Fibroblast of lung (primary cell): ENCODE results near the gene CNTN4. TPM values are rescaled to one million over a fixed set of nuclear protein-coding genes. Genes with fewer than 3 reads are reported as not detected.

Experiments
- DNase-seq, 2 donors: peaks; one replicate each; pipeline versions ENCODE4 v3.0.0 to v3.0.0-alpha.2; 2010; ENCODE audit warnings: low read depth in 2 of 2
- H2AFZ ChIP-seq: 2 replicates; pipeline ENCODE4 v1.5.1; 2012; ENCODE audit warnings: low read length, control low read depth, inconsistent platforms
- H3K27ac ChIP-seq: 2 replicates; pipeline ENCODE4 v1.5.1; 2011; ENCODE audit warnings: low read length, control low read depth; ENCODE audit not compliant: insufficient read depth
- H3K27me3 ChIP-seq: 2 replicates; pipeline ENCODE4 v1.5.1; 2011; ENCODE audit warnings: mild to moderate bottlenecking, low read length; ENCODE audit not compliant: control insufficient read depth, insufficient read depth
- H3K36me3 ChIP-seq: 2 replicates; pipeline ENCODE4 v1.5.1; 2011; ENCODE audit warnings: low read length; ENCODE audit not compliant: control insufficient read depth, insufficient read depth
- H3K4me1 ChIP-seq: 2 replicates; pipeline ENCODE4 v1.5.1; 2011; ENCODE audit warnings: low read length; ENCODE audit not compliant: control insufficient read depth, insufficient read depth; ENCODE audit errors: extremely low read depth
- H3K4me2 ChIP-seq: 2 replicates; pipeline ENCODE4 v1.5.1; 2011; ENCODE audit warnings: low read length, control low read depth; ENCODE audit not compliant: insufficient read depth; ENCODE audit errors: extremely low read depth
- H3K4me3 ChIP-seq, 4 experiments: fragments of 200-600 bp in 1 of 4; sonication (generic) in 1 of 4; replicated peaks in 1 of 4; 2 replicates each; pipeline ENCODE4 v1.5.1; 2011 to 2016; ENCODE audit warnings: low read length in 4 of 4, low read depth in 3 of 4, mild to moderate bottlenecking in 3 of 4, control low read depth in 2 of 4, inconsistent platforms in 1 of 4, mixed read lengths in 1 of 4; ENCODE audit not compliant: insufficient read depth in 1 of 4; ENCODE audit errors: control extremely low read depth in 1 of 4
- H3K79me2 ChIP-seq: 2 replicates; pipeline ENCODE4 v1.5.1; 2012; ENCODE audit warnings: mild to moderate bottlenecking, low read length, inconsistent platforms; ENCODE audit not compliant: control insufficient read depth, insufficient read depth
- H3K9ac ChIP-seq: 2 replicates; pipeline ENCODE4 v1.5.1; 2011; ENCODE audit warnings: mild to moderate bottlenecking, low read length, control low read depth; ENCODE audit not compliant: insufficient read depth
- H3K9me3 ChIP-seq: 2 replicates; pipeline ENCODE4 v1.5.1; 2012; ENCODE audit warnings: low read depth, low read length; ENCODE audit not compliant: control insufficient read depth, insufficient read depth
- H4K20me1 ChIP-seq: 2 replicates; pipeline ENCODE4 v1.5.1; 2011; ENCODE audit warnings: low read length; ENCODE audit not compliant: control insufficient read depth, insufficient read depth; ENCODE audit errors: extremely low read depth
- EZH2 ChIP-seq: IDR thresholded peaks from 2 replicates; pipeline ENCODE4 v1.5.1; 2012; ENCODE audit warnings: low read length, control low read depth, mild to moderate bottlenecking; ENCODE audit errors: missing control alignments
- polyA plus RNA-seq, 2 donors: library from polyadenylated mRNA; depleted of rRNA in 1 of 2; stranded (reverse) in 1 of 2; unstranded in 1 of 2; fragments of >200 nt; gene quantifications; 2 replicates each; pipeline ENCODE4 v1.2.1, GENCODE V29; 2011 to 2012; ENCODE audit warnings: missing spikeins in 1 of 2
- total RNA-seq: library from RNA; depleted of rRNA; stranded (reverse); fragments of >200 nt; gene quantifications from 2 replicates; pipeline ENCODE4 v1.2.1, GENCODE V29; 2014
- TF ChIP-seq, protein P1 (sequence below), 2 donors: IDR thresholded peaks in 1 of 2; conservative IDR thresholded peaks in 1 of 2; 1 replicate in 1 of 2; 2 replicates in 1 of 2; pipeline ENCODE4 v1.5.1; 2011 to 2012; ENCODE audit warnings: low read length in 2 of 2, control low read depth in 1 of 2, inconsistent platforms in 1 of 2, low read depth in 1 of 2, mild to moderate bottlenecking in 1 of 2

The CNTN4 gene
- total and polyA plus RNA-seq, 2 donors (not counting 1 experiment from before 2014, with no cell fraction given) = 0.17 to 0.69 TPM

DNA sequence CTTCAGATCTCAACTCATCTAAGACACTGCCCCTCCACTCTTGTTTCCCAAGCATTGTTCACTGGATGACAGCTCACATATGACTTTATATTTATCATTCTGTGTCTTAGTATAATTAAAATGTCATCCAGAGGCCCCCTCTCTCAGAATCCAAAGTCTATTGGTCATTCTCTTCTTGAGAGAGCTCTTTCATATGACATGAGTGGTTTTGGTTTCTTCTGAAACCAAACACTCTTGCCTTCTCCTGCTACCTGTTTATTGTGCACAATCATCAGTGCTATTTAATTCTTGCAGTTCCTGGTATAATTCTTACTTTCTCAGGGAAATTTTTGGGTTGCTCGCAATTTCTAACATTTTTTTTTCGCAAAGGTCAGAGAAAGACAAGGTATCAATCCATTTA lies 762.0 kb downstream of the CNTN4 start:
- no peaks in the 10 kb centered on the region for H3K4me1 ChIP-seq
- H3K9me3 ChIP-seq = no peaks in the 10 kb centered on the region
- no peak overlapping the region for H3K27ac ChIP-seq
- H3K79me2 ChIP-seq = no peaks in the 10 kb centered on the region
- no peak overlapping the region for H2AFZ ChIP-seq
- no peaks in the 10 kb centered on the region for H3K27me3 ChIP-seq
- no peak overlapping the region for H3K9ac ChIP-seq
- TF ChIP-seq EZH2 = no peak
- TF ChIP-seq, protein P1, sequence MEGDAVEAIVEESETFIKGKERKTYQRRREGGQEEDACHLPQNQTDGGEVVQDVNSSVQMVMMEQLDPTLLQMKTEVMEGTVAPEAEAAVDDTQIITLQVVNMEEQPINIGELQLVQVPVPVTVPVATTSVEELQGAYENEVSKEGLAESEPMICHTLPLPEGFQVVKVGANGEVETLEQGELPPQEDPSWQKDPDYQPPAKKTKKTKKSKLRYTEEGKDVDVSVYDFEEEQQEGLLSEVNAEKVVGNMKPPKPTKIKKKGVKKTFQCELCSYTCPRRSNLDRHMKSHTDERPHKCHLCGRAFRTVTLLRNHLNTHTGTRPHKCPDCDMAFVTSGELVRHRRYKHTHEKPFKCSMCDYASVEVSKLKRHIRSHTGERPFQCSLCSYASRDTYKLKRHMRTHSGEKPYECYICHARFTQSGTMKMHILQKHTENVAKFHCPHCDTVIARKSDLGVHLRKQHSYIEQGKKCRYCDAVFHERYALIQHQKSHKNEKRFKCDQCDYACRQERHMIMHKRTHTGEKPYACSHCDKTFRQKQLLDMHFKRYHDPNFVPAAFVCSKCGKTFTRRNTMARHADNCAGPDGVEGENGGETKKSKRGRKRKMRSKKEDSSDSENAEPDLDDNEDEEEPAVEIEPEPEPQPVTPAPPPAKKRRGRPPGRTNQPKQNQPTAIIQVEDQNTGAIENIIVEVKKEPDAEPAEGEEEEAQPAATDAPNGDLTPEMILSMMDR (conservative IDR thresholded peaks at IDR 0.05 in 1 of 2, IDR thresholded peaks at IDR 0.05 in 1 of 2; ENCODE audit: low read depth in 1 of 2, low read length in 2 of 2) = no peak
- no peak for DNase-seq
- no peaks in the 10 kb centered on the region for H3K36me3 ChIP-seq
- H4K20me1 ChIP-seq = no peaks in the 10 kb centered on the region
- H3K4me3 ChIP-seq = no peak overlapping the region
- H3K4me2 ChIP-seq = no peak overlapping the region

DNA sequence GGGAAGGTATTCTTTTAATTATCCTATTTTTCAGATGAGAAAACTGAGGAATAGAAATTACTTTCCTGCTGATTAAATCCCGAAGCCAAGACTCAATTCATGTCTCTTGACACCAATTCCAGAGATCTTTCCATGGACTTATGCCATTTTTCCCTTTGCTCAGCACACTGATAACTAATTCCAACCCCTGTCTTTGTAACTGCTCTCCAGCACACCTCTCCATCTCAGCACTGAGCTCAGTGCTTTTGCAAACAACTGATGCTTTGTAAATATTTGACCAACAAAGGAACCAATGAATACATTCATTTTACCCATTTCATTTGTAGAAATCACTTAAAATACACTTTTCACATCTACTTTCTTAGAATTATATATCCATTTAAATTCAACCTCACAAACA lies 762.5 kb downstream of the CNTN4 start:
- no peak for DNase-seq
- Histone ChIP-seq H3K9me3 (no peaks in the 10 kb centered on the region), H4K20me1 (no peaks in the 10 kb centered on the region), H3K27me3 (no peaks in the 10 kb centered on the region), H2AFZ (no peak overlapping the region), H3K4me1 (no peaks in the 10 kb centered on the region), H3K79me2 (no peaks in the 10 kb centered on the region), H3K27ac (no peak overlapping the region), H3K9ac (no peak overlapping the region), H3K36me3 (no peaks in the 10 kb centered on the region), H3K4me3 (no peak overlapping the region), H3K4me2 (no peak overlapping the region)
- no peak for TF ChIP-seq EZH2
- TF ChIP-seq, protein P1 (conservative IDR thresholded peaks at IDR 0.05 in 1 of 2, IDR thresholded peaks at IDR 0.05 in 1 of 2; ENCODE audit: low read depth in 1 of 2, low read length in 2 of 2) = no peak

DNA sequence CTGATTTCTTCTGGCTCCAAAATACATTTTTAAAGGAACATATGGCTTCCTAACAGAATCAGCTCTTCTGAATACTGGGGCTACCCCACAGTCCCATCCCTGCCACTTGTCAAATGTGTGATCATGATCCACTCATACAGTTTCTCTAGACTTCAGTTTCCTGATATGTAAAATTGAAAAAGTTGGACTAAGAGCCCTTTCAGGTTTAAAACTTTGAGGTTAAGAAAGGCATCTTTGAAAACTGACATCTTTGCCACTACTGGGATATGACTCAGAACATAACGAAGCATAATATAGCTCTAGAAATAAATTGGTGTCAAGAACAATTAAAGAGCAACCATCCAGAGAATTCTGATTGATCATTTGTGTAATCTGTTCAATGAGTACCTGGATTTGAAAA lies 763.3 kb downstream of the CNTN4 start:
- no peaks in the 10 kb centered on the region for H3K79me2 ChIP-seq
- no peak for DNase-seq
- H3K27ac ChIP-seq = no peak overlapping the region
- H2AFZ ChIP-seq = no peak overlapping the region
- no peak overlapping the region for H3K4me3 ChIP-seq
- H3K4me2 ChIP-seq = no peak overlapping the region
- no peaks in the 10 kb centered on the region for H4K20me1 ChIP-seq
- TF ChIP-seq EZH2 = no peak
- TF ChIP-seq, protein P1 (conservative IDR thresholded peaks at IDR 0.05 in 1 of 2, IDR thresholded peaks at IDR 0.05 in 1 of 2; ENCODE audit: low read depth in 1 of 2, low read length in 2 of 2) = no peak
- H3K4me1 ChIP-seq = no peaks in the 10 kb centered on the region
- no peaks in the 10 kb centered on the region for H3K9me3 ChIP-seq
- H3K36me3 ChIP-seq = no peaks in the 10 kb centered on the region
- H3K27me3 ChIP-seq = no peaks in the 10 kb centered on the region
- H3K9ac ChIP-seq = no peak overlapping the region
